Skeletal muscle tissue (tissue), 4 donors: ENCODE measurements around the gene CDCA7L. TPM values are rescaled to one million over a fixed set of nuclear protein-coding genes. Genes with fewer than 3 reads are reported as not detected.

Experiments
- H3K27ac ChIP-seq: one replicate; pipeline ENCODE4 v1.7.0; 2013; ENCODE audit warnings: mild to moderate bottlenecking, low read depth, low read length, inconsistent platforms
- H3K27me3 ChIP-seq, 3 donors: one replicate each; pipeline ENCODE4 v1.7.0; 2013; ENCODE audit warnings: low read length in 3 of 3; ENCODE audit not compliant: control insufficient read depth in 3 of 3, insufficient read depth in 3 of 3
- H3K36me3 ChIP-seq, 3 donors: one replicate each; pipeline ENCODE4 v1.7.0; 2013; ENCODE audit warnings: low read length in 3 of 3; ENCODE audit not compliant: control insufficient read depth in 3 of 3, insufficient read depth in 3 of 3
- H3K4me1 ChIP-seq, 3 donors: one replicate each; pipeline ENCODE4 v1.7.0; 2013; ENCODE audit warnings: low read length in 3 of 3, mild to moderate bottlenecking in 3 of 3; ENCODE audit not compliant: control insufficient read depth in 3 of 3, insufficient read depth in 3 of 3
- H3K4me3 ChIP-seq, 3 donors: one replicate each; pipeline ENCODE4 v1.7.0; 2013; ENCODE audit warnings: low read length in 3 of 3
- H3K9ac ChIP-seq, 3 donors: one replicate each; pipeline ENCODE4 v1.7.0; 2013; ENCODE audit warnings: low read length in 3 of 3, mild to moderate bottlenecking in 3 of 3, moderate library complexity in 2 of 3, low read depth in 1 of 3
- H3K9me3 ChIP-seq, 3 donors: one replicate each; pipeline ENCODE4 v1.7.0; 2013; ENCODE audit warnings: low read length in 3 of 3; ENCODE audit not compliant: control insufficient read depth in 3 of 3
- total RNA-seq: library from RNA; depleted of rRNA; stranded (reverse); fragments of >200 nt; gene quantifications from one replicate; pipeline ENCODE4 v1.2.3, GENCODE V29; 2014
- donor health status: Osteomylitis.

CDCA7L gene
- total RNA-seq, 1 donor from 2014 or later = 19.8 TPM

- no peak overlapping the region for H3K4me3 ChIP-seq
- no peaks in the 10 kb centered on the region for H3K9me3 ChIP-seq
- H3K4me1 ChIP-seq = no peaks in the 10 kb centered on the region
- no peaks in the 10 kb centered on the region for H3K27me3 ChIP-seq
- H3K27ac ChIP-seq = no peak overlapping the region
- H3K9ac ChIP-seq = no peak overlapping the region
- H3K36me3 ChIP-seq = no peaks in the 10 kb centered on the region
These were observed 20.6 kb upstream of the CDCA7L start for GRCh38 chr7:21966271-21966670.

GRCh38 chr7:21965291-21965690 lies 19.6 kb upstream of the CDCA7L start:
- no peaks in the 10 kb centered on the region for H3K9me3 ChIP-seq
- no peaks in the 10 kb centered on the region for H3K36me3 ChIP-seq
- H3K27me3 ChIP-seq = no peaks in the 10 kb centered on the region
- no peaks in the 10 kb centered on the region for H3K4me1 ChIP-seq
- H3K4me3 ChIP-seq = no peak overlapping the region
- no peak overlapping the region for H3K27ac ChIP-seq
- no peak overlapping the region for H3K9ac ChIP-seq

- H3K9me3 ChIP-seq = no peaks in the 10 kb centered on the region
- no peak overlapping the region for H3K4me3 ChIP-seq
- H3K27ac ChIP-seq = no peak overlapping the region
- H3K36me3 ChIP-seq = no peaks in the 10 kb centered on the region
- H3K27me3 ChIP-seq = no peaks in the 10 kb centered on the region
- H3K9ac ChIP-seq = no peak overlapping the region
- no peaks in the 10 kb centered on the region for H3K4me1 ChIP-seq
These were observed 17.0 kb upstream of the CDCA7L start for GRCh38 chr7:21962677-21963076.

GRCh38 chr7:21960922-21961321 lies 15.2 kb upstream of the CDCA7L start:
- Histone ChIP-seq H3K27me3 (no peaks in the 10 kb centered on the region), H3K27ac (no peak overlapping the region), H3K4me3 (no peak overlapping the region), H3K36me3 (no peaks in the 10 kb centered on the region), H3K9me3 (no peaks in the 10 kb centered on the region), H3K9ac (no peak overlapping the region), H3K4me1 (no peaks in the 10 kb centered on the region)

- Histone ChIP-seq H3K4me1 (no peaks in the 10 kb centered on the region), H3K4me3 (no peak overlapping the region), H3K27me3 (no peaks in the 10 kb centered on the region), H3K9ac (no peak overlapping the region), H3K36me3 (no peaks in the 10 kb centered on the region), H3K9me3 (no peaks in the 10 kb centered on the region), H3K27ac (no peak overlapping the region)
These were observed 13.7 kb upstream of the CDCA7L start for GRCh38 chr7:21959387-21959776.

- H3K36me3 ChIP-seq = no peaks in the 10 kb centered on the region
- no peak overlapping the region for H3K9ac ChIP-seq
- H3K4me3 ChIP-seq = no peak overlapping the region
- H3K27ac ChIP-seq = peak overlapping the region; percentile 47
- H3K9me3 ChIP-seq = no peaks in the 10 kb centered on the region
- H3K27me3 ChIP-seq = no peaks in the 10 kb centered on the region
- H3K4me1 ChIP-seq = peaks cover 0 to 10% (median 10%) of the 10 kb centered on the region in 3 donors
These were observed 8.1 kb upstream of the CDCA7L start for GRCh38 chr7:21953781-21954180.

- Histone ChIP-seq H3K9me3 (no peaks in the 10 kb centered on the region), H3K4me1 (peaks cover 5 to 16% (median 9%) of the 10 kb centered on the region in 3 donors), H3K4me3 (no peak overlapping the region), H3K9ac (no peak overlapping the region), H3K27me3 (no peaks in the 10 kb centered on the region), H3K36me3 (no peaks in the 10 kb centered on the region), H3K27ac (no peak overlapping the region)
These were observed 3.3 kb upstream of the CDCA7L start for GRCh38 chr7:21948887-21949540.

GRCh38 chr7:21948364-21948763 lies 2.7 kb upstream of the CDCA7L start:
- Histone ChIP-seq H3K27ac (no peak overlapping the region), H3K4me1 (peaks cover 2 to 10% (median 5%) of the 10 kb centered on the region in 3 donors), H3K36me3 (no peaks in the 10 kb centered on the region), H3K4me3 (no peak overlapping the region), H3K9ac (no peak overlapping the region), H3K9me3 (no peaks in the 10 kb centered on the region), H3K27me3 (no peaks in the 10 kb centered on the region)

GRCh38 chr7:21947946-21948345 lies 2.2 kb upstream of the CDCA7L start:
- Histone ChIP-seq H3K36me3 (no peaks in the 10 kb centered on the region), H3K27me3 (no peaks in the 10 kb centered on the region), H3K9me3 (no peaks in the 10 kb centered on the region), H3K27ac (no peak overlapping the region), H3K4me3 (no peak overlapping the region), H3K4me1 (peaks cover 0 to 9% (median 5%) of the 10 kb centered on the region in 3 donors), H3K9ac (no peak overlapping the region)

- Histone ChIP-seq H3K4me1 (peaks cover 0 to 9% (median 5%) of the 10 kb centered on the region in 3 donors), H3K36me3 (no peaks in the 10 kb centered on the region), H3K9ac (no peak overlapping the region), H3K27me3 (no peaks in the 10 kb centered on the region), H3K27ac (no peak overlapping the region), H3K9me3 (no peaks in the 10 kb centered on the region), H3K4me3 (no peak overlapping the region)
These were observed 1.4 kb upstream of the CDCA7L start for GRCh38 chr7:21947056-21947455.
